ENCODE results near the gene ARHGEF28. TPM values are rescaled to one million over a fixed set of nuclear protein-coding genes. Genes with fewer than 3 reads are reported as not detected.

The ARHGEF28 gene
- polyA plus RNA-seq, 1 donor from 2014 or later: not detected

- Histone ChIP-seq H3K9me2 (ENCODE audit: insufficient read depth, low read length) (no peaks in the 10 kb centered on the region), H3K9ac (ENCODE audit: low read length) (no peak overlapping the region), H4K20me1 (ENCODE audit: insufficient read depth) (no peaks in the 10 kb centered on the region), H3K4me3 (ENCODE audit: low read length) (no peak overlapping the region), H3K27ac (ENCODE audit: low read length) (no peak overlapping the region), H3K36me3 (ENCODE audit: insufficient read depth, low read length) (no peaks in the 10 kb centered on the region), H3K9me3 (ENCODE audit: low read length) (no peaks in the 10 kb centered on the region), H3K79me2 (replicated peaks; ENCODE audit: insufficient read depth, low read length) (no peaks in the 10 kb centered on the region), H2AFZ (ENCODE audit: low read depth, low read length) (no peak overlapping the region), H3K4me2 (ENCODE audit: low read length) (no peak overlapping the region), H3K27me3 (ENCODE audit: insufficient read depth, low read depth, low read length) (no peaks in the 10 kb centered on the region), H3F3A (ENCODE audit: insufficient read depth, low read length, poor library complexity, severe bottlenecking) (no peaks in the 10 kb centered on the region)
- TF ChIP-seq REST (IDR thresholded peaks at IDR 0.05; ENCODE audit: borderline replicate concordance) (no peak), MXI1 (conservative IDR thresholded peaks at IDR 0.05; ENCODE audit: poor library complexity, severe bottlenecking) (no peak), EZH2 (IDR thresholded peaks at IDR 0.05; ENCODE audit: borderline replicate concordance, insufficient read depth, low read length, poor library complexity, severe bottlenecking) (no peak)
These were observed 76.5 kb downstream of the ARHGEF28 start for GRCh38 chr5:73702534-73702933.

- no peak overlapping the region for H2AFZ ChIP-seq (ENCODE audit: low read depth, low read length)
- no peak overlapping the region for H3K4me3 ChIP-seq (ENCODE audit: low read length)
- TF ChIP-seq CTCF (IDR thresholded peaks at IDR 0.05; ENCODE audit: poor library complexity, severe bottlenecking) (no peak), MXI1 (conservative IDR thresholded peaks at IDR 0.05; ENCODE audit: poor library complexity, severe bottlenecking) (no peak)
These were observed 77.0 kb downstream of the ARHGEF28 start for GRCh38 chr5:73702951-73703350.

GRCh38 chr5:73705364-73705763 lies 79.4 kb downstream of the ARHGEF28 start:
- Histone ChIP-seq H3K4me2 (ENCODE audit: low read length) (no peak overlapping the region), H3K9me3 (ENCODE audit: low read length) (peaks cover 9% of the 10 kb centered on the region), H3F3A (ENCODE audit: insufficient read depth, low read length, poor library complexity, severe bottlenecking) (no peaks in the 10 kb centered on the region), H3K27me3 (ENCODE audit: insufficient read depth, low read depth, low read length) (no peaks in the 10 kb centered on the region), H3K9ac (ENCODE audit: low read length) (no peak overlapping the region), H3K79me2 (replicated peaks; ENCODE audit: insufficient read depth, low read length) (no peaks in the 10 kb centered on the region), H3K27ac (ENCODE audit: low read length) (no peak overlapping the region), H2AFZ (ENCODE audit: low read depth, low read length) (no peak overlapping the region), H3K9me2 (ENCODE audit: insufficient read depth, low read length) (no peaks in the 10 kb centered on the region), H3K36me3 (ENCODE audit: insufficient read depth, low read length) (no peaks in the 10 kb centered on the region), H3K4me3 (ENCODE audit: low read length) (no peak overlapping the region), H4K20me1 (ENCODE audit: insufficient read depth) (no peaks in the 10 kb centered on the region)
- TF ChIP-seq MXI1 (conservative IDR thresholded peaks at IDR 0.05; ENCODE audit: poor library complexity, severe bottlenecking) (no peak), SMC3 (conservative IDR thresholded peaks at IDR 0.05; ENCODE audit: poor library complexity) (no peak), RAD21 (conservative IDR thresholded peaks at IDR 0.05) (no peak), CTCF (IDR thresholded peaks at IDR 0.05; ENCODE audit: poor library complexity, severe bottlenecking) (no peak), EZH2 (IDR thresholded peaks at IDR 0.05; ENCODE audit: borderline replicate concordance, insufficient read depth, low read length, poor library complexity, severe bottlenecking) (no peak), EP300 (conservative IDR thresholded peaks at IDR 0.05; ENCODE audit: poor library complexity, severe bottlenecking) (no peak), POLR2AphosphoS5 (IDR thresholded peaks at IDR 0.05) (no peak), REST (IDR thresholded peaks at IDR 0.05; ENCODE audit: borderline replicate concordance) (no peak), TAF1 (IDR thresholded peaks at IDR 0.05; ENCODE audit: low read depth) (no peak)

More at GRCh38 chr5:73702951-73703350, 77.0 kb downstream of the ARHGEF28 start:
- H3F3A ChIP-seq (ENCODE audit: insufficient read depth, low read length, poor library complexity, severe bottlenecking): no peaks in the 10 kb centered on the region
- H3K79me2 ChIP-seq (replicated peaks; ENCODE audit: insufficient read depth, low read length): no peaks in the 10 kb centered on the region
- H3K36me3 ChIP-seq (ENCODE audit: insufficient read depth, low read length): no peaks in the 10 kb centered on the region
- no peaks in the 10 kb centered on the region for H3K27me3 ChIP-seq (ENCODE audit: insufficient read depth, low read depth, low read length)
- no peak overlapping the region for H3K4me2 ChIP-seq (ENCODE audit: low read length)
- no peaks in the 10 kb centered on the region for H3K9me3 ChIP-seq (ENCODE audit: low read length)
- H3K9me2 ChIP-seq (ENCODE audit: insufficient read depth, low read length): no peaks in the 10 kb centered on the region
- no peaks in the 10 kb centered on the region for H4K20me1 ChIP-seq (ENCODE audit: insufficient read depth)
- no peak overlapping the region for H3K9ac ChIP-seq (ENCODE audit: low read length)
- H3K27ac ChIP-seq (ENCODE audit: low read length): no peak overlapping the region

All from neural cell (in vitro differentiated cells).